Neural cell (in vitro differentiated cells): ENCODE data around the gene USP40.

Experiments
- EZH2 ChIP-seq: fragments of 200-600, 300-800 bp; shearing (Covaris generic), sonication (generic); IDR thresholded peaks from 2 replicates; pipeline ENCODE4 v1.6.1; 2014; ENCODE audit warnings: antibody characterized with exemption, low read length, borderline replicate concordance, mild to moderate bottlenecking; ENCODE audit not compliant: insufficient read depth, poor library complexity, severe bottlenecking
- POLR2AphosphoS5 ChIP-seq: IDR thresholded peaks from 2 replicates; pipeline ENCODE4 v1.6.1; 2012
- REST ChIP-seq: IDR thresholded peaks from 2 replicates; pipeline ENCODE4 v1.6.1; 2012; ENCODE audit warnings: borderline replicate concordance
- TAF1 ChIP-seq: IDR thresholded peaks from 2 replicates; pipeline ENCODE4 v1.6.1; 2012; ENCODE audit warnings: low read depth
- TF ChIP-seq, protein P1 (sequence below): fragments of 450-650 bp; IDR thresholded peaks from 2 replicates; pipeline ENCODE4 v1.5.1; 2014; ENCODE audit warnings: antibody characterized with exemption, mild to moderate bottlenecking, moderate library complexity; ENCODE audit not compliant: poor library complexity, severe bottlenecking

- TF ChIP-seq, protein P1, sequence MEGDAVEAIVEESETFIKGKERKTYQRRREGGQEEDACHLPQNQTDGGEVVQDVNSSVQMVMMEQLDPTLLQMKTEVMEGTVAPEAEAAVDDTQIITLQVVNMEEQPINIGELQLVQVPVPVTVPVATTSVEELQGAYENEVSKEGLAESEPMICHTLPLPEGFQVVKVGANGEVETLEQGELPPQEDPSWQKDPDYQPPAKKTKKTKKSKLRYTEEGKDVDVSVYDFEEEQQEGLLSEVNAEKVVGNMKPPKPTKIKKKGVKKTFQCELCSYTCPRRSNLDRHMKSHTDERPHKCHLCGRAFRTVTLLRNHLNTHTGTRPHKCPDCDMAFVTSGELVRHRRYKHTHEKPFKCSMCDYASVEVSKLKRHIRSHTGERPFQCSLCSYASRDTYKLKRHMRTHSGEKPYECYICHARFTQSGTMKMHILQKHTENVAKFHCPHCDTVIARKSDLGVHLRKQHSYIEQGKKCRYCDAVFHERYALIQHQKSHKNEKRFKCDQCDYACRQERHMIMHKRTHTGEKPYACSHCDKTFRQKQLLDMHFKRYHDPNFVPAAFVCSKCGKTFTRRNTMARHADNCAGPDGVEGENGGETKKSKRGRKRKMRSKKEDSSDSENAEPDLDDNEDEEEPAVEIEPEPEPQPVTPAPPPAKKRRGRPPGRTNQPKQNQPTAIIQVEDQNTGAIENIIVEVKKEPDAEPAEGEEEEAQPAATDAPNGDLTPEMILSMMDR: no peak
- no peak for TF ChIP-seq TAF1
- TF ChIP-seq EZH2: no peak
- TF ChIP-seq REST: no peak
- no peak for TF ChIP-seq POLR2AphosphoS5
Measured at GRCh38 chr2:233513953-233514655, 52.5 kb downstream of the USP40 start.
